Measurements from ENCODE around the gene THAP6. TPM values are rescaled to one million over a fixed set of nuclear protein-coding genes. Genes with fewer than 3 reads are reported as not detected.
"Not testable (repeated sequence)": the region's sequence is repeated elsewhere in the genome, so short reads cannot be mapped to it uniquely, and the experiment has no call there.

The THAP6 gene
- polyA plus RNA-seq, 1 donor from 2014 or later, result 42.9 TPM

DNA sequence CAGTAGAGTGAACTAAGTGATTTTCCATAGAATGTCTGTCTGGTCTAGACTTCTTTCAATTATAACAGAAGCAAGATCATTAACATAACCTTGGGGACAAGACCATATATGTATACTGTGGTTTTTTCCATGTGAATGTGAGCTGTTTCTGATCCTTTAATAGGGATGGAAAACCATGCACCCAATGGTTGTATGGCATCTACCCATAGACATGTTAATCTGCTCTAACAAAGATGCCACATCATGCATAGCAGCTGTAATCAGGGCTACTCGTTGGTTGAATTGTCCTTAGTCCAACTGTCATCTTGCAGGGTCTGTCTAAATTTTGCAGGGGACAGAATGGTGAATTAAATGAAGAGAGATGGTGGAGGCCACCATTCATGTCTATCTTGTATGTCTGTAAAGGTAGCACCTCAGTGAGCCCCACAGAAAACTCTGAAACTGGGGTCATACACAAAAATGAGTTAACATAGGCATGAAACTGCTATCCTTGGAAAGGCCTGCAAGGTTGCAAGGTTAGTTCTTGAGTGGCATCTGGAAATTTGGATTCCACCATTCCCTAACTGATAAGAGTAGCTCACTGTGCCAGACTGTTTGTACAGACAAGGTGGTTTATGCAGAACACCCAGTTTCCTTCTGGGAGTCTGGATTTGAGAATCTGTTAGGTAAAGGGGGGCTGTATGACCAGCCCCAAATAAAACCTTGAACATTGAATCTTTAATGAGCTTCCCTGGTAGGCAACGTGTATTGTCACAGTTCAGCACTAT is 16.5 kb downstream of the THAP6 start:
- Histone ChIP-seq H3K4me2 (ENCODE audit: low read length) (no peak overlapping the region), H3K9me2 (ENCODE audit: insufficient read depth, low read length) (no peaks in the 10 kb centered on the region), H3K9ac (ENCODE audit: low read length) (no peak overlapping the region), H4K20me1 (ENCODE audit: insufficient read depth) (no peaks in the 10 kb centered on the region), H3K36me3 (ENCODE audit: insufficient read depth, low read length) (peaks cover 18% of the 10 kb centered on the region), H3K4me3 (ENCODE audit: low read length) (no peak overlapping the region), H3F3A (ENCODE audit: insufficient read depth, low read length, poor library complexity, severe bottlenecking) (no peaks in the 10 kb centered on the region), H3K27me3 (ENCODE audit: insufficient read depth, low read depth, low read length) (no peaks in the 10 kb centered on the region), H3K79me2 (replicated peaks; ENCODE audit: insufficient read depth, low read length) (no peaks in the 10 kb centered on the region), H3K27ac (ENCODE audit: low read length) (no peak overlapping the region), H2AFZ (ENCODE audit: low read depth, low read length) (no peak overlapping the region), H3K9me3 (ENCODE audit: low read length) (no peaks in the 10 kb centered on the region)
- TF ChIP-seq, protein P1, sequence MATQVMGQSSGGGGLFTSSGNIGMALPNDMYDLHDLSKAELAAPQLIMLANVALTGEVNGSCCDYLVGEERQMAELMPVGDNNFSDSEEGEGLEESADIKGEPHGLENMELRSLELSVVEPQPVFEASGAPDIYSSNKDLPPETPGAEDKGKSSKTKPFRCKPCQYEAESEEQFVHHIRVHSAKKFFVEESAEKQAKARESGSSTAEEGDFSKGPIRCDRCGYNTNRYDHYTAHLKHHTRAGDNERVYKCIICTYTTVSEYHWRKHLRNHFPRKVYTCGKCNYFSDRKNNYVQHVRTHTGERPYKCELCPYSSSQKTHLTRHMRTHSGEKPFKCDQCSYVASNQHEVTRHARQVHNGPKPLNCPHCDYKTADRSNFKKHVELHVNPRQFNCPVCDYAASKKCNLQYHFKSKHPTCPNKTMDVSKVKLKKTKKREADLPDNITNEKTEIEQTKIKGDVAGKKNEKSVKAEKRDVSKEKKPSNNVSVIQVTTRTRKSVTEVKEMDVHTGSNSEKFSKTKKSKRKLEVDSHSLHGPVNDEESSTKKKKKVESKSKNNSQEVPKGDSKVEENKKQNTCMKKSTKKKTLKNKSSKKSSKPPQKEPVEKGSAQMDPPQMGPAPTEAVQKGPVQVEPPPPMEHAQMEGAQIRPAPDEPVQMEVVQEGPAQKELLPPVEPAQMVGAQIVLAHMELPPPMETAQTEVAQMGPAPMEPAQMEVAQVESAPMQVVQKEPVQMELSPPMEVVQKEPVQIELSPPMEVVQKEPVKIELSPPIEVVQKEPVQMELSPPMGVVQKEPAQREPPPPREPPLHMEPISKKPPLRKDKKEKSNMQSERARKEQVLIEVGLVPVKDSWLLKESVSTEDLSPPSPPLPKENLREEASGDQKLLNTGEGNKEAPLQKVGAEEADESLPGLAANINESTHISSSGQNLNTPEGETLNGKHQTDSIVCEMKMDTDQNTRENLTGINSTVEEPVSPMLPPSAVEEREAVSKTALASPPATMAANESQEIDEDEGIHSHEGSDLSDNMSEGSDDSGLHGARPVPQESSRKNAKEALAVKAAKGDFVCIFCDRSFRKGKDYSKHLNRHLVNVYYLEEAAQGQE (IDR thresholded peaks at IDR 0.05; ENCODE audit: borderline replicate concordance), result no peak
- TF ChIP-seq EP300 (conservative IDR thresholded peaks at IDR 0.05; ENCODE audit: poor library complexity, severe bottlenecking) (no peak), MXI1 (conservative IDR thresholded peaks at IDR 0.05; ENCODE audit: poor library complexity, severe bottlenecking) (no peak), TAF1 (IDR thresholded peaks at IDR 0.05; ENCODE audit: low read depth) (no peak), POLR2AphosphoS5 (IDR thresholded peaks at IDR 0.05) (no peak), SMC3 (conservative IDR thresholded peaks at IDR 0.05; ENCODE audit: poor library complexity) (no peak), EZH2 (IDR thresholded peaks at IDR 0.05; ENCODE audit: borderline replicate concordance, insufficient read depth, low read length, poor library complexity, severe bottlenecking) (no peak), RAD21 (conservative IDR thresholded peaks at IDR 0.05) (no peak)
- TF ChIP-seq, protein P2, sequence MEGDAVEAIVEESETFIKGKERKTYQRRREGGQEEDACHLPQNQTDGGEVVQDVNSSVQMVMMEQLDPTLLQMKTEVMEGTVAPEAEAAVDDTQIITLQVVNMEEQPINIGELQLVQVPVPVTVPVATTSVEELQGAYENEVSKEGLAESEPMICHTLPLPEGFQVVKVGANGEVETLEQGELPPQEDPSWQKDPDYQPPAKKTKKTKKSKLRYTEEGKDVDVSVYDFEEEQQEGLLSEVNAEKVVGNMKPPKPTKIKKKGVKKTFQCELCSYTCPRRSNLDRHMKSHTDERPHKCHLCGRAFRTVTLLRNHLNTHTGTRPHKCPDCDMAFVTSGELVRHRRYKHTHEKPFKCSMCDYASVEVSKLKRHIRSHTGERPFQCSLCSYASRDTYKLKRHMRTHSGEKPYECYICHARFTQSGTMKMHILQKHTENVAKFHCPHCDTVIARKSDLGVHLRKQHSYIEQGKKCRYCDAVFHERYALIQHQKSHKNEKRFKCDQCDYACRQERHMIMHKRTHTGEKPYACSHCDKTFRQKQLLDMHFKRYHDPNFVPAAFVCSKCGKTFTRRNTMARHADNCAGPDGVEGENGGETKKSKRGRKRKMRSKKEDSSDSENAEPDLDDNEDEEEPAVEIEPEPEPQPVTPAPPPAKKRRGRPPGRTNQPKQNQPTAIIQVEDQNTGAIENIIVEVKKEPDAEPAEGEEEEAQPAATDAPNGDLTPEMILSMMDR (IDR thresholded peaks at IDR 0.05; ENCODE audit: poor library complexity, severe bottlenecking), result no peak

DNA sequence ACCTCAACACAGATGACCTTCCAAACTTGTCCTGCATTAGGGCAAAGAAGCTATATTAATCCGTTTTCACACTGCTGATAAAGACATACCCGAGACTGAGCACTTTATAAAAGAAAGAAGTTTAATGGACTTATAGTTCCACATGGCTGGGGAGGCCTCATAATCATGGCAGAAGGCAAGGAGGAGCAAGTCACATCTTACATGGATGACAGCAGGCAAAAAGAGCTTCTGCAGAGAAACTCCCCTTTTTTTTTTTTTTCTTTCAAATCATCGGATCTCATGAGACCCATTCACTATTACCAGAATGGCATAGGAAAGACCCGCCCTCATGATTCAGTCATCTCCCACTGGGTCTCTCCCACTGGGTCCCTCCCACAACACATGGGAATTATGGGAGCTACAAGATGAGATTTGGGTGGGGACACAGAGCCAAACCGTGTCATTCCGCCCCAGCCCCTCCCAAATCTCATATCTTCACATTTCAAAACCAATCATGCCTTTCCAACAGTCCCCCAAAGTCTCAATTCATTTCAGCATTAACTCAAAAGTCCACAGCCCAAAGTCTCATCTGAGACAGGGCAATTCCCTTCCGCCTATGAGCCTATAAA is 17.4 kb downstream of the THAP6 start:
- not testable (repeated sequence) for H3K4me3 ChIP-seq (ENCODE audit: low read length); H3K27ac ChIP-seq (ENCODE audit: low read length); H4K20me1 ChIP-seq (ENCODE audit: insufficient read depth); H3K9me3 ChIP-seq (ENCODE audit: low read length); H3K4me2 ChIP-seq (ENCODE audit: low read length); H3F3A ChIP-seq (ENCODE audit: insufficient read depth, low read length, poor library complexity, severe bottlenecking); H3K79me2 ChIP-seq (replicated peaks; ENCODE audit: insufficient read depth, low read length); H2AFZ ChIP-seq (ENCODE audit: low read depth, low read length); H3K9ac ChIP-seq (ENCODE audit: low read length); H3K27me3 ChIP-seq (ENCODE audit: insufficient read depth, low read depth, low read length); H3K9me2 ChIP-seq (ENCODE audit: insufficient read depth, low read length)
- peaks cover 15% of the 10 kb centered on the region for H3K36me3 ChIP-seq (ENCODE audit: insufficient read depth, low read length)

DNA sequence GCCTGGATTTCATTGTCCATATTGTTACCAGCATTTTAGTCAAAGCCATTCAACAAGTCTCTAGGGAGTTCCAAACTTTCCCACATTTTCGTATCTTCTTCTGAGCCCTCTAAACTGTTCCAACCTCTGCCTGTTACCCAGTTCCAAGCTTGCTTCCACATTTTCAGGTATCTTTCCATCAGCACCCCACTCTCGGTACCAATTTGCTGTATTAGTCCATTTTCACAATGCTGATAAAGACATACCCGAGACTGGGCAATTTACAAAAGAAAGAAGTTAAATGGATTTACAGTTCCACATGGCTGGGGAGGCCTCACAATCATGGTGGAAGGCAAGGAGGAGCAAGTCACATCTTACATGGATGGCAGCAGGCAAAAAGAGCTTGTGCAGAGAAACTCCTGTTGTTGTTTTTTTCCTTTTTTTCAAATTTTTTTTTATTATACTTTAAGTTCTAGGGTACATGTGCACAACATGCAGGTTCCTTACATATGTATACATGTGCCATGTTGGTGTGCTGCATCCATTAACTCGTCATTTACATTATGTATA is 19.1 kb downstream of the THAP6 start:
- not testable (repeated sequence) for H3K4me2 ChIP-seq (ENCODE audit: low read length); H3F3A ChIP-seq (ENCODE audit: insufficient read depth, low read length, poor library complexity, severe bottlenecking); H3K79me2 ChIP-seq (replicated peaks; ENCODE audit: insufficient read depth, low read length); H3K9me3 ChIP-seq (ENCODE audit: low read length); H3K36me3 ChIP-seq (ENCODE audit: insufficient read depth, low read length); H3K9me2 ChIP-seq (ENCODE audit: insufficient read depth, low read length); H3K4me3 ChIP-seq (ENCODE audit: low read length); H3K9ac ChIP-seq (ENCODE audit: low read length); H4K20me1 ChIP-seq (ENCODE audit: insufficient read depth); H3K27ac ChIP-seq (ENCODE audit: low read length); H2AFZ ChIP-seq (ENCODE audit: low read depth, low read length); H3K27me3 ChIP-seq (ENCODE audit: insufficient read depth, low read depth, low read length)

DNA sequence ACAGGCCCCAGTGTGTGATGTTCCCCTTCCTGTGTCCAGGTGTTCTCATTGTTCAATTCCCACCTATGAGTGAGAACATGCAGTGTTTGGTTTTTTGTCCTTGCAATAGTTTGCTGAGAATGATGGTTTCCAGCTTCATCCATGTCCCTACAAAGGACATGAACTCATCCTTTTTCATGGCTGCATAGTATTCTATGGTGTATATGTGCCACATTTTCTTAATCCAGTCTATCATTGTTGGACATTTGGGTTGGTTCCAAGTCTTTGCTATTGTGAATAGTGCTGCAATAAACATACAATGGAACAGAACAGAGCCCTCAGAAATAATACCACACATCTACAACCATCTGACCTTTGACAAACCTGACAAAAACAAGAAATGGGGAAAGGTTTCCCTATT is 19.7 kb downstream of the THAP6 start:
- not testable (repeated sequence) for H3K4me2 ChIP-seq (ENCODE audit: low read length); H3K79me2 ChIP-seq (replicated peaks; ENCODE audit: insufficient read depth, low read length); H3K27ac ChIP-seq (ENCODE audit: low read length); H4K20me1 ChIP-seq (ENCODE audit: insufficient read depth); H3K36me3 ChIP-seq (ENCODE audit: insufficient read depth, low read length); H3K9me3 ChIP-seq (ENCODE audit: low read length); H3F3A ChIP-seq (ENCODE audit: insufficient read depth, low read length, poor library complexity, severe bottlenecking); H3K4me3 ChIP-seq (ENCODE audit: low read length); H2AFZ ChIP-seq (ENCODE audit: low read depth, low read length); H3K9me2 ChIP-seq (ENCODE audit: insufficient read depth, low read length); H3K27me3 ChIP-seq (ENCODE audit: insufficient read depth, low read depth, low read length); H3K9ac ChIP-seq (ENCODE audit: low read length)

DNA sequence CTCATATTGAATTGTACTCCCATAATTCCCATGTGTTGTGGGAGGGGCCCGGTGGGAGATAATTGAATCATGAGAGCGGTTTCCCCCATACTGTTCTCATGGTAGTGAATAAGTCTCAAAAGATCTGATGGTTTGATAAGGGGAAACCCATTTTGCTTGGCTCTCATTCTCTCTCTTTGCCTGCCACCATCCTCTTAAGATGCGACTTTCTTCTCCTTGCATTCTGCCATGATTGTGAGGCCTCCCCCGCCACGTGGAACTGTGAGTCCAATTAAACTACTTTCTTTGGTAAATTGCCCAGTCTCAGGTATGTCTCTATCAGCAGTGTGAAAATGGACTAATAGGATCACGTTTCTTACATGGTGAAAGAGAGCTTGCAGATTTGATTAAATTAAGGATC is 23.0 kb downstream of the THAP6 start:
- H3K27me3 ChIP-seq (ENCODE audit: insufficient read depth, low read depth, low read length); H3K9me3 ChIP-seq (ENCODE audit: low read length); H3K9ac ChIP-seq (ENCODE audit: low read length); H3K4me2 ChIP-seq (ENCODE audit: low read length); H3K27ac ChIP-seq (ENCODE audit: low read length); H3K79me2 ChIP-seq (replicated peaks; ENCODE audit: insufficient read depth, low read length); H3K36me3 ChIP-seq (ENCODE audit: insufficient read depth, low read length); H3K4me3 ChIP-seq (ENCODE audit: low read length); H3F3A ChIP-seq (ENCODE audit: insufficient read depth, low read length, poor library complexity, severe bottlenecking); H3K9me2 ChIP-seq (ENCODE audit: insufficient read depth, low read length); H2AFZ ChIP-seq (ENCODE audit: low read depth, low read length); H4K20me1 ChIP-seq (ENCODE audit: insufficient read depth): not testable (repeated sequence)
